Lung microvascular endothelial cell (primary cell): ENCODE data around the gene SPATA20. TPM values are rescaled to one million over a fixed set of nuclear protein-coding genes. Genes with fewer than 3 reads are reported as not detected.

Source experiments
- DNase-seq, 2 donors: peaks; one replicate each; pipeline versions ENCODE4 v3.0.0 to v3.0.0-alpha.2; 2010; ENCODE audit warnings: low read depth in 2 of 2
- total RNA-seq: library from RNA; depleted of rRNA; stranded (reverse); fragments of >200 nt; gene quantifications from 2 replicates; pipeline ENCODE4 v1.2.1, GENCODE V29; 2014

The SPATA20 gene
- total RNA-seq, 1 donor from 2014 or later: 22.2 TPM

GRCh38 chr17:50558091-50558490 is 11.1 kb downstream of the SPATA20 start:
- no peak for DNase-seq

- DNase-seq: no peak
Measured at GRCh38 chr17:50558581-50558940, 11.6 kb downstream of the SPATA20 start.

- DNase-seq: no peak
Measured at GRCh38 chr17:50558941-50559614, 12.1 kb downstream of the SPATA20 start.

GRCh38 chr17:50559674-50560184 is 12.8 kb downstream of the SPATA20 start:
- peak in 1 of 2 donors; percentile 29 for DNase-seq

GRCh38 chr17:50560185-50560824 is 13.3 kb downstream of the SPATA20 start, which contains the start of gene CACNA1G:
TSS of gene CACNA1G (plus strand) at chr17:50560715. CDS start at chr17:50561460, 745 bp downstream.
- peak; percentile 73 to 74 for DNase-seq

GRCh38 chr17:50560931-50561745 is 14.2 kb downstream of the SPATA20 start:
- no peak for DNase-seq

GRCh38 chr17:50561746-50562141 is 14.8 kb downstream of the SPATA20 start:
- no peak for DNase-seq

- DNase-seq: no peak
Measured at GRCh38 chr17:50562242-50563091, 15.5 kb downstream of the SPATA20 start.

GRCh38 chr17:50563092-50563511 is 16.1 kb downstream of the SPATA20 start:
- no peak for DNase-seq

GRCh38 chr17:50564916-50565315 is 17.9 kb downstream of the SPATA20 start:
- peak in 1 of 2 donors; percentile 66 for DNase-seq

GRCh38 chr17:50565402-50566350 is 18.7 kb downstream of the SPATA20 start:
- peak; percentile 26 to 64 for DNase-seq

- DNase-seq: no peak
Measured at GRCh38 chr17:50566886-50567285, 19.9 kb downstream of the SPATA20 start.

- DNase-seq: no peak
Measured at GRCh38 chr17:50568659-50569058, 21.7 kb downstream of the SPATA20 start.

- DNase-seq: no peak
Measured at GRCh38 chr17:50569592-50569991, 22.6 kb downstream of the SPATA20 start.

GRCh38 chr17:50570032-50570431 is 23.1 kb downstream of the SPATA20 start:
- no peak for DNase-seq

- no peak for DNase-seq
Measured at GRCh38 chr17:50570528-50570927, 23.6 kb downstream of the SPATA20 start.

GRCh38 chr17:50571681-50572080 is 24.7 kb downstream of the SPATA20 start:
- no peak for DNase-seq

GRCh38 chr17:50572541-50572940 is 25.6 kb downstream of the SPATA20 start:
- DNase-seq: no peak

- no peak for DNase-seq
Measured at GRCh38 chr17:50573866-50574611, 27.1 kb downstream of the SPATA20 start.
